Caco-2 (cell line): ENCODE data around the gene TMEM170B. TPM values are rescaled to one million over a fixed set of nuclear protein-coding genes. Genes with fewer than 3 reads are reported as not detected.

Experiments used
- BruUV-seq: library from RNA; stranded (reverse); fragments of 400-500 nt; replicated peaks from 2 replicates; lab custom pipeline; 2021; lab: Mats Ljungman, UMichigan
- CTCF ChIA-PET: fragments of 300-600 bp; sonication (Branson Sonifier 250); formaldehyde crosslinking; loops from one replicate; lab custom pipeline; 2022; ENCODE audit warnings: antibody characterized with exemption; lab: Charles Lee
- POLR2A ChIA-PET: fragments of 300-600 bp; sonication (Branson Sonifier 250); formaldehyde crosslinking; loops from one replicate; lab custom pipeline; 2022; ENCODE audit warnings: antibody characterized with exemption; lab: Charles Lee
- DNase-seq, 2 experiments: peaks; one replicate each; pipeline versions ENCODE4 v3.0.0 to v3.0.0-alpha.2; 2020 to 2022
- H3K27me3 ChIP-seq: replicated peaks from 2 replicates; pipeline ENCODE4 v1.6.0; 2011; ENCODE audit warnings: low read length; ENCODE audit not compliant: control insufficient read depth, insufficient read depth
- H3K36me3 ChIP-seq: 2 replicates; pipeline ENCODE4 v1.5.1; 2011; ENCODE audit warnings: low read length; ENCODE audit not compliant: control insufficient read depth, insufficient read depth
- H3K4me1 ChIP-seq: fragments of 250-450 bp; sonication (Bioruptor Pico); 2 replicates; pipeline ENCODE4 v1.5.1; 2020; ENCODE audit warnings: mild to moderate bottlenecking
- H3K4me3 ChIP-seq: 2 replicates; pipeline ENCODE4 v1.5.1; 2011; ENCODE audit warnings: low read depth, mild to moderate bottlenecking, control low read depth, low read length
- H3K9me3 ChIP-seq: fragments of 250-450 bp; sonication (Bioruptor Pico); 2 replicates; pipeline ENCODE4 v1.5.1; 2020; ENCODE audit warnings: mild to moderate bottlenecking, moderate library complexity
- H3K27ac Mint-ChIP-seq: one replicate; pipeline ENCODE4 v1.8.0; 2022; ENCODE audit warnings: mixed read lengths; ENCODE audit not compliant: unreplicated experiment
- H3K27me3 Mint-ChIP-seq: one replicate; pipeline ENCODE4 v1.8.0; 2022; ENCODE audit warnings: mixed read lengths; ENCODE audit not compliant: insufficient read depth, unreplicated experiment
- H3K36me3 Mint-ChIP-seq: one replicate; pipeline ENCODE4 v1.8.0; 2022; ENCODE audit warnings: mild to moderate bottlenecking, mixed read lengths; ENCODE audit not compliant: insufficient read depth, unreplicated experiment
- H3K4me1 Mint-ChIP-seq: one replicate; pipeline ENCODE4 v1.8.0; 2022; ENCODE audit warnings: low read depth, mixed read lengths; ENCODE audit not compliant: unreplicated experiment
- H3K4me3 Mint-ChIP-seq: one replicate; pipeline ENCODE4 v1.8.0; 2022; ENCODE audit warnings: mild to moderate bottlenecking, moderate library complexity, mixed read lengths; ENCODE audit not compliant: unreplicated experiment
- H3K9me3 Mint-ChIP-seq: one replicate; pipeline ENCODE4 v1.8.0; 2022; ENCODE audit warnings: mixed read lengths; ENCODE audit not compliant: unreplicated experiment
- CTCF ChIP-seq, 2 experiments: fragments of 200-600 bp in 1 of 2; IDR thresholded peaks; 1 replicate in 1 of 2; 2 replicates in 1 of 2; pipeline versions ENCODE4 v1.5.1 to v1.8.0; 2011 to 2022; ENCODE audit warnings: antibody characterized with exemption in 1 of 2, control low read depth in 1 of 2, inconsistent platforms in 1 of 2, low read depth in 1 of 2, low read length in 1 of 2, mild to moderate bottlenecking in 1 of 2, moderate library complexity in 1 of 2; ENCODE audit not compliant: insufficient read depth in 1 of 2, severe bottlenecking in 1 of 2, unreplicated experiment in 1 of 2
- intact Hi-C: fragments of 100-400 bp; cut with micrococcal nuclease; formaldehyde crosslinking; loops from one replicate; pipeline ENCODE4 v1.10.0; 2022; ENCODE audit not compliant: unreplicated experiment
- total RNA-seq: library from RNA; stranded (reverse); gene quantifications from 2 replicates; pipeline ENCODE4 v1.2.3, GENCODE V29; 2022

TMEM170B gene
- total RNA-seq, 1 experiment from 2014 or later, result 4.0 TPM

- Histone ChIP-seq H3K4me1 (peaks cover 42% of the 10 kb centered on the region), H3K27me3 (no peaks in the 10 kb centered on the region), H3K9me3 (peaks cover 7% of the 10 kb centered on the region; the same call in 1 of the 2 replicates), H3K36me3 (no peaks in the 10 kb centered on the region), H3K4me3 (no peak overlapping the region)
- H3K27ac Mint-ChIP-seq, result peak overlapping the region; percentile 91
- intact Hi-C loops, result loop anchor here (1.0 to 10.0 kb wide), 5 partner anchors 12 to 568 kb away; no protein-coding TSS in a partner anchor
- H3K9me3 Mint-ChIP-seq, result no peaks in the 10 kb centered on the region
- ChIA-PET CTCF (interaction anchor here (0.6 to 1.0 kb wide), 3 partner anchors 9 to 18 kb away, joined by 3 read pairs; no protein-coding TSS in a partner anchor), POLR2A (interaction anchor here (0.5 kb wide), 1 partner anchor 23 kb away, joined by 3 read pairs; no protein-coding TSS in a partner anchor)
- H3K27me3 Mint-ChIP-seq, result no peaks in the 10 kb centered on the region
- peaks cover 36% of the 10 kb centered on the region for H3K4me1 Mint-ChIP-seq
- H3K36me3 Mint-ChIP-seq, result no peaks in the 10 kb centered on the region
- BruUV-seq, result no TSS peak
- peak; percentile 45 to 56 for DNase-seq
- H3K4me3 Mint-ChIP-seq, result peak overlapping the region; percentile 14
- TF ChIP-seq CTCF (IDR thresholded peaks at IDR 0.05; ENCODE audit: insufficient read depth in 1 of 2, low read depth in 1 of 2, low read length in 1 of 2, severe bottlenecking in 1 of 2, unreplicated experiment in 1 of 2), result no peak
These were observed 49.0 kb downstream of the TMEM170B start for GRCh38 chr6:11586536-11586935.

DNA sequence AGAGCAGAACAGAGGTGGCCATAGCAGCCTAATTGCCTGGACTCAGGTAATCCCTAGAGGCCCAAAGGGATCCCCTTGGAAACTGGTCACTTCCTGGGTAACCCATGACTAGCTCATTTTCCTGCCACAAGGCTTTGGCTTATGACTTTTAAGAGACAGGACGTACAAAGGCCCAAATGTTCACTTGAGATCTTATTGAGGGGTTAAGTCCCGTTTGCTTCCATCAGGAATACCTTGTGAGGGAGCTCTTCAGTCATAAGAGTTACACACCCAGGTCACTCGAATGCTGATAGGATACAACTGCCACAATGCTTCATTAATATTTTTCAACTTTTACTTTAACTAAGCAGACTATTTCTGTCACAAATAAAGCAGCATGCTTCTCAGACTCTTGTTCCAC, 51.7 kb downstream of the TMEM170B start:
- BruUV-seq, result no TSS peak
- intact Hi-C loops, result loop anchor here (5.0 to 10.0 kb wide), 2 partner anchors 43 to 566 kb away; no protein-coding TSS in a partner anchor
- POLR2A ChIA-PET, result interaction anchor here (0.7 kb wide), 1 partner anchor 10 kb away, joined by 3 read pairs; no protein-coding TSS in a partner anchor
- Mint-ChIP-seq H3K4me1 (peaks cover 32% of the 10 kb centered on the region), H3K27me3 (no peaks in the 10 kb centered on the region), H3K27ac (no peak overlapping the region), H3K36me3 (no peaks in the 10 kb centered on the region), H3K4me3 (no peak overlapping the region), H3K9me3 (no peaks in the 10 kb centered on the region)
- H3K9me3 ChIP-seq, result peaks cover 7% of the 10 kb centered on the region; the same call in 1 of the 2 replicates
- no peaks in the 10 kb centered on the region for H3K27me3 ChIP-seq
- no peak for TF ChIP-seq CTCF (IDR thresholded peaks at IDR 0.05; ENCODE audit: insufficient read depth in 1 of 2, low read depth in 1 of 2, low read length in 1 of 2, severe bottlenecking in 1 of 2, unreplicated experiment in 1 of 2)
- H3K36me3 ChIP-seq, result no peaks in the 10 kb centered on the region
- DNase-seq, result no peak
- peaks cover 37% of the 10 kb centered on the region for H3K4me1 ChIP-seq
- no peak overlapping the region for H3K4me3 ChIP-seq
- CTCF ChIA-PET, result interaction anchor here (0.5 to 0.6 kb wide), 2 partner anchors 126 to 289 kb away, joined by 3 to 6 read pairs; no protein-coding TSS in a partner anchor

GRCh38 chr6:11592294-11592906, 54.9 kb downstream of the TMEM170B start:
- H3K27me3 Mint-ChIP-seq, result no peaks in the 10 kb centered on the region
- no peak overlapping the region for H3K4me3 Mint-ChIP-seq
- no peaks in the 10 kb centered on the region for H3K9me3 Mint-ChIP-seq
- H3K36me3 Mint-ChIP-seq, result no peaks in the 10 kb centered on the region
- Histone ChIP-seq H3K27me3 (no peaks in the 10 kb centered on the region), H3K4me1 (peaks cover 15% of the 10 kb centered on the region), H3K4me3 (no peak overlapping the region), H3K9me3 (peaks cover 7% of the 10 kb centered on the region; the same call in 1 of the 2 replicates), H3K36me3 (no peaks in the 10 kb centered on the region)
- DNase-seq, result no peak
- peaks cover 12% of the 10 kb centered on the region for H3K4me1 Mint-ChIP-seq
- peak overlapping the region; percentile 42 for H3K27ac Mint-ChIP-seq
- POLR2A ChIA-PET, result no interaction called here
- TF ChIP-seq CTCF (IDR thresholded peaks at IDR 0.05; ENCODE audit: insufficient read depth in 1 of 2, low read depth in 1 of 2, low read length in 1 of 2, severe bottlenecking in 1 of 2, unreplicated experiment in 1 of 2), result no peak
- CTCF ChIA-PET, result no interaction called here
- intact Hi-C loops, result no loop called here
- no TSS peak for BruUV-seq
